Fibroblast of skin of right quadriceps (primary cell): Measurements from ENCODE around the gene IRF3.

Experiments
- DNase-seq: peaks from one replicate; pipeline ENCODE4 v3.0.0-alpha.2; 2013

Gene IRF3

GRCh38 chr19:49665351-49666119, at the start of gene IRF3, which contains the start of gene BCL2L12:
IRF3 (minus strand) TSS chr19:49665857; CDS start chr19:49664838, 1,019 bp downstream.
BCL2L12 (plus strand) TSS chr19:49665933; CDS start chr19:49666693, 760 bp downstream.
- DNase-seq, result peak; percentile 94

- no peak for DNase-seq
Measured at GRCh38 chr19:49713236-49713845, 47.7 kb upstream of the IRF3 start.

GRCh38 chr19:49712397-49712859, 46.8 kb upstream of the IRF3 start:
- DNase-seq, result no peak

- DNase-seq, result peak; percentile 32
Measured at GRCh38 chr19:49710372-49710951, 44.8 kb upstream of the IRF3 start.

- DNase-seq, result no peak
Measured at GRCh38 chr19:49705919-49706318, 40.3 kb upstream of the IRF3 start.

- no peak for DNase-seq
Measured at GRCh38 chr19:49704888-49705642, 39.4 kb upstream of the IRF3 start.

- DNase-seq, result no peak
Measured at GRCh38 chr19:49701271-49701786, 35.7 kb upstream of the IRF3 start.

GRCh38 chr19:49700563-49700962, 34.9 kb upstream of the IRF3 start:
- DNase-seq, result no peak

- DNase-seq, result no peak
Measured at GRCh38 chr19:49699364-49699763, 33.7 kb upstream of the IRF3 start.

- DNase-seq, result no peak
Measured at GRCh38 chr19:49696865-49697264, 31.2 kb upstream of the IRF3 start.

GRCh38 chr19:49696115-49696514, 30.5 kb upstream of the IRF3 start:
- DNase-seq, result no peak

- no peak for DNase-seq
Measured at GRCh38 chr19:49692147-49692506, 26.5 kb upstream of the IRF3 start.

GRCh38 chr19:49691243-49692146, 25.8 kb upstream of the IRF3 start:
- DNase-seq, result peak; percentile 83

GRCh38 chr19:49690656-49691242, 25.1 kb upstream of the IRF3 start, which contains the start of gene CPT1C:
CPT1C (plus strand) TSS chr19:49691116; CDS start chr19:49692253, 1,137 bp downstream.
- peak; percentile 83 for DNase-seq

- no peak for DNase-seq
Measured at GRCh38 chr19:49690079-49690655, 24.5 kb upstream of the IRF3 start.

- DNase-seq, result no peak
Measured at GRCh38 chr19:49689133-49690078, 23.7 kb upstream of the IRF3 start, which contains the start of gene ADM5. ADM5 (plus strand) TSS chr19:49689594; CDS start chr19:49689838, 244 bp downstream.

- no peak for DNase-seq
Measured at GRCh38 chr19:49688531-49689132, 23.0 kb upstream of the IRF3 start.

GRCh38 chr19:49687566-49688316, 22.1 kb upstream of the IRF3 start:
- peak; percentile 45 for DNase-seq
